Embryonic facial prominence (tissue), 1 donor: ENCODE results near the gene NECAP2.
"Not testable (repeated sequence)": the region's sequence is repeated elsewhere in the genome, so short reads cannot be mapped to it uniquely, and the experiment has no call there.

ENCODE experiments used
- DNase-seq: peaks from one replicate; pipeline ENCODE4 v3.0.0-alpha.2; 2016; ENCODE audit errors: extremely low spot score

Gene NECAP2

GRCh38 chr1:16458831-16459230, 18.3 kb downstream of the NECAP2 start:
- DNase-seq, result no peak

GRCh38 chr1:16459352-16459925, 18.9 kb downstream of the NECAP2 start:
- no peak for DNase-seq

- DNase-seq, result no peak
Observed at GRCh38 chr1:16461681-16462080, 21.2 kb downstream of the NECAP2 start.

GRCh38 chr1:16462773-16463330, 22.3 kb downstream of the NECAP2 start:
- DNase-seq, result no peak

GRCh38 chr1:16464917-16465625, 24.5 kb downstream of the NECAP2 start:
- DNase-seq, result no peak

- DNase-seq, result no peak
Observed at GRCh38 chr1:16468558-16468957, 28.0 kb downstream of the NECAP2 start.

- DNase-seq, result no peak
Observed at GRCh38 chr1:16474166-16474800, 33.8 kb downstream of the NECAP2 start.

GRCh38 chr1:16474891-16475290, 34.4 kb downstream of the NECAP2 start:
- not testable (repeated sequence) for DNase-seq

GRCh38 chr1:16475771-16476770, 35.5 kb downstream of the NECAP2 start:
- DNase-seq, result not testable (repeated sequence)

GRCh38 chr1:16478091-16478490, 37.6 kb downstream of the NECAP2 start:
- no peak for DNase-seq

GRCh38 chr1:16483146-16483545, 42.6 kb downstream of the NECAP2 start:
- DNase-seq, result not testable (repeated sequence)

GRCh38 chr1:16483639-16484500, 43.3 kb downstream of the NECAP2 start:
- DNase-seq, result not testable (repeated sequence)

- no peak for DNase-seq
Observed at GRCh38 chr1:16484501-16484835, 43.9 kb downstream of the NECAP2 start.

GRCh38 chr1:16484931-16485330, 44.4 kb downstream of the NECAP2 start:
- DNase-seq, result no peak

GRCh38 chr1:16486316-16486715, 45.8 kb downstream of the NECAP2 start:
- not testable (repeated sequence) for DNase-seq

- not testable (repeated sequence) for DNase-seq
Observed at GRCh38 chr1:16487011-16487410, 46.5 kb downstream of the NECAP2 start.

GRCh38 chr1:16489195-16489880, 48.8 kb downstream of the NECAP2 start:
- DNase-seq, result not testable (repeated sequence)

- DNase-seq, result no peak
Observed at GRCh38 chr1:16491056-16491675, 50.6 kb downstream of the NECAP2 start.

GRCh38 chr1:16492937-16493336, 52.4 kb downstream of the NECAP2 start:
- DNase-seq, result not testable (repeated sequence)

- DNase-seq, result not testable (repeated sequence)
Observed at GRCh38 chr1:16493731-16494130, 53.2 kb downstream of the NECAP2 start.
